ENCODE results near the gene VAMP5. TPM values are rescaled to one million over a fixed set of nuclear protein-coding genes. Genes with fewer than 3 reads are reported as not detected.
"Not testable (repeated sequence)": the region's sequence is repeated elsewhere in the genome, so short reads cannot be mapped to it uniquely, and the experiment has no call there.

The VAMP5 gene
- total and polyA plus RNA-seq, 12 donors: 25.8 to 146 (median 39.4) TPM

DNA sequence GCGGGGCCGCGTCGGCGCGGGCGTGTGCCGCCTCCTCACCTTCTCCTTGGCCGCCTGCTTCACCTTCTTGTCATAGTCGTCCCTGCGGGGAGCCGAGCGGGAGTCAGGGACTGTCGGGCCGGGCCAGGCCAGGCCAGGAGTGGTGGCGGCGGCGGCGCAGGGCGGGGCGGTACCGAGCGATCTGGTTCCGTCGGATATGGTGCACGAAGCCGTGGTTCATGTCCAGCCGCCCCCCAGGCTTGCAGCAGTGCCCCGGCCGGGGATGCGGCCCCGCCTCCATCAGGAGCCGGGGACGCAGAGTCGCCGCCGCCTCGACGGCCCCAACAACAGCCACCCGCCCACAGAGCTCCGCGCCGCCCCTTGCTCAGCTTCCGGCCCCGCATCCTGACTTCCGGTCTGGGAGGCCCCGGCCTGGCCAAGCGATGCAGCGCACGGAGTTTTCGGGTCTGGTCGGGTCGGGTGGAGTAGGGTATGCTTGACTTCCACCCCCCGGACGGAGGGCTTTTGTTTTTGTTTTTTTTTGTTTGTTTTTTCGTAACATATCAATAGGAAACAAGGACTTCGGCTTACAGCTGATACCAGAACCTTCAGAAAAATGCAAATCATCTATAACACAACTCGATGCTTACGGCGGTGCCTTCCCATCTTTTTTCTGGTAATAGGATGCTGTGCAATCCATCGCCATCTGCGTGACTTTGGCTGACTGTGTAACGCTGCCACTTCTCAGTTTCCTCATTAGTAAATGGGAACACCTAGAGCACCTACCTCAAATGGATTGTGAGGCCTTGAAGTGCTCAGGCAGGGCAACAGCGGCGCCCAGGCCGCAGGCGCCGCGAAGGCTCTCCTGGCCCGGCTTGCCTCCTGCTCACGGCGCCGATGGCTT lies 27.7 kb downstream of the VAMP5 start, which contains the start of gene C2orf68:
C2orf68 (minus strand) TSS at position 362 of the 883 bp plus-strand sequence; CDS start at position 280, 82 bp downstream.
- no peaks in the 10 kb centered on the region for H3K9me3 ChIP-seq
- TF ChIP-seq, protein P1, sequence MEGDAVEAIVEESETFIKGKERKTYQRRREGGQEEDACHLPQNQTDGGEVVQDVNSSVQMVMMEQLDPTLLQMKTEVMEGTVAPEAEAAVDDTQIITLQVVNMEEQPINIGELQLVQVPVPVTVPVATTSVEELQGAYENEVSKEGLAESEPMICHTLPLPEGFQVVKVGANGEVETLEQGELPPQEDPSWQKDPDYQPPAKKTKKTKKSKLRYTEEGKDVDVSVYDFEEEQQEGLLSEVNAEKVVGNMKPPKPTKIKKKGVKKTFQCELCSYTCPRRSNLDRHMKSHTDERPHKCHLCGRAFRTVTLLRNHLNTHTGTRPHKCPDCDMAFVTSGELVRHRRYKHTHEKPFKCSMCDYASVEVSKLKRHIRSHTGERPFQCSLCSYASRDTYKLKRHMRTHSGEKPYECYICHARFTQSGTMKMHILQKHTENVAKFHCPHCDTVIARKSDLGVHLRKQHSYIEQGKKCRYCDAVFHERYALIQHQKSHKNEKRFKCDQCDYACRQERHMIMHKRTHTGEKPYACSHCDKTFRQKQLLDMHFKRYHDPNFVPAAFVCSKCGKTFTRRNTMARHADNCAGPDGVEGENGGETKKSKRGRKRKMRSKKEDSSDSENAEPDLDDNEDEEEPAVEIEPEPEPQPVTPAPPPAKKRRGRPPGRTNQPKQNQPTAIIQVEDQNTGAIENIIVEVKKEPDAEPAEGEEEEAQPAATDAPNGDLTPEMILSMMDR (IDR thresholded peaks at IDR 0.05): peak in 1 of 9 donors; percentile 11
- intact Hi-C loops (cut with DNase I): loop anchor here in 2 of 10 donors (5.0 to 10.0 kb wide), 2 partner anchors 47 to 50 kb away; partner anchors contain the start of gene GGCX (in 2 of the 2)
- H3K27ac ChIP-seq: peak within 1 kb of the TSS; percentile 57 to 94 (median 90)
- peaks cover 0 to 32% (median 0%) of the 10 kb centered on the region in 9 donors for H3K36me3 ChIP-seq
- H3K4me1 ChIP-seq: peaks cover 5 to 63% (median 33%) of the 10 kb centered on the region in 9 donors
- no peaks in the 10 kb centered on the region for H3K27me3 ChIP-seq
- ATAC-seq: peak; percentile 86 to 88 (median 88)
- 6 to 9% methylated on average over 73 of the region's 73 CpGs for WGBS, 2 donors
- DNase-seq: peak; percentile 93
- H3K4me3 ChIP-seq: peak within 1 kb of the TSS; percentile 69 to 98 (median 88)

DNA sequence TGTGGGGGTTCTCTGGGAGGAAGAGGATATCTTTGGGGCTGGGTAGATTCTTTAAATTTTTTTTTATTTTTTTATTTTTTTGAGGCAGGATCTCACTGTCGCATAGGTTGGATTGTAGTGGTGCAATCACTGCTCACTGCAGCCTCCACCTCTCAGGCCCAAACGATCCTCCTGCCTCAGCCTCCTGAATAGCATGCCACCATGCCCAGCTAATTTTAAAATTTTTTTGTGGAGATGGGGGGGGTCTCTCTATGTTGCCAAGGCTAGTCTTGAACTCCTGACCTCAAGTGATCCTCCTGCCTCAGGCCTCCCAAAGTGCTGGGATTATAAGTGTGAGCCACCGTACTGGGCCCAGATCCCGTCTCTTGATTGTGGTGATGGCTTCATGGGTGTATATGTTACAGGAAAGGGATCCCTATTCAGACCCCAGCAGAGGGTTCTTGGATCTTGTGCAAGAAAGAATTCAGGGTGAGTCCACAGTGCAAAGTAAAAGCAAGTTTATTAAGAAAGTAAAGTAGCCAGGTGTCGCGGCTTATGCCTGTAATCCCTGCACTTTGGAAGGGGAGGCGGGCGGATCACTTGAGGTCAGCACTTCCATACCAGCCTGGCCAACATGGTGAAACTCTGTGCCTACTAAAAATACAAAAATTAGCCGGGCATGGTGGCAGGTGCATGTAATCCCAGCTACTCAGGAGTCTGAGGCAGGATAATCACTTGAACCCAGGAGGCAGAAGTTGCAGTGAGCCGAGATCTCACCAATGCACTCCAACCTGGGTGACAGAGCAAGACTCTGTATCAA lies 29.7 kb downstream of the VAMP5 start:
- intact Hi-C loops (cut with DNase I): loop anchor here in 2 of 10 donors (5.0 to 10.0 kb wide), 2 partner anchors 49 to 52 kb away; partner anchors contain the start of gene GGCX (in 2 of the 2)
- DNase-seq: no peak
- Histone ChIP-seq H3K9me3 (no peaks in the 10 kb centered on the region), H3K27ac (no peak overlapping the region), H3K4me3 (no peak overlapping the region), H3K27me3 (no peaks in the 10 kb centered on the region), H3K36me3 (peaks cover 0 to 27% (median 0%) of the 10 kb centered on the region in 9 donors), H3K4me1 (peaks cover 10 to 60% (median 40%) of the 10 kb centered on the region in 9 donors)
- 91% methylated on average over 10 of the region's 10 CpGs for WGBS, 2 donors
- TF ChIP-seq, protein P1 (IDR thresholded peaks at IDR 0.05): no peak
- ATAC-seq: no peak

DNA sequence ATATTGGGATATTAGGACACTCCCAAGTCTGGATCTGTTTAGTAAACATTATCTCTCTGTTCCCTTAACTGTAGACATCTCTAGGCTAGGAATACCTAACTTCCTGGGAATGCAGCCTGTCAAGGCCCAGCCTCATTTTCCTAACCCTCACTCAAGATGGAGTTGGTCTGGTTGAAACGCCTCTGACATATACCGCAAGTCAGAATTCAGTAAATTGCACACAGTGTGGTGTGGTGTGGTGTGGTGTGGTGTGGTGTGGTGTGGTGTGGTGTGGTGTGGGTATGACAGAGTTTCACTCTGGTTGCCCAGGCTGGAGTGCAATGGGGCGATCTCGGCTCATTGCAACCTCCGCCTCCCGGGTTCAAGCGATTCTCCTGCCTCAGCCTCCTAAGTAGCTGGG lies 30.5 kb downstream of the VAMP5 start:
- WGBS, 2 donors: 96 to 98% methylated on average over 7 of the region's 7 CpGs
- H3K9me3 ChIP-seq, DNase-seq, H3K4me3 ChIP-seq, ATAC-seq, H3K27ac ChIP-seq, H3K27me3 ChIP-seq: not testable (repeated sequence)
- intact Hi-C loops (cut with DNase I): loop anchor here in 2 of 10 donors (5.0 to 10.0 kb wide), 2 partner anchors 50 to 52 kb away; partner anchors contain the start of gene GGCX (in 2 of the 2)
- H3K4me1 ChIP-seq: peaks cover 10 to 56% (median 40%) of the 10 kb centered on the region in 9 donors
- H3K36me3 ChIP-seq: peaks cover 0 to 28% (median 0%) of the 10 kb centered on the region in 9 donors

DNA sequence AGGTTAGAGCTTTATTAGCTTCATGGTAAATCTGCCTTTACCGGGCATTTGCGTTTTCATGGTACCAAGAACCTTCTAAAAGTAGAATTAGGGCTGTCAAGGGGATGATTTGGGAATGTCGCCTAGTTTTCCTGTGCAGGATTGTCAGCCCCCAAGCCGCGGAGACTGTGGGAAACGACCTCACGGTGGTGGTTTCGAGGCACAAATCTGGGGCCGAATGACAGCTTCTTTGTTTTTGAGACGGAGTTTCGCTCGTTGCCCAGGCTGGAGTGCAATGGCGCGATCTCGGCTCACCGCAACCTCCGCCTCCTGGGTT lies 31.1 kb downstream of the VAMP5 start:
- ATAC-seq (no peak), DNase-seq (no peak)
- Histone ChIP-seq H3K36me3 (peaks cover 0 to 30% (median 1%) of the 10 kb centered on the region in 9 donors), H3K27ac (peak overlapping the region in 9 of 10 donors; percentile 82 to 95 (median 89)), H3K27me3 (no peaks in the 10 kb centered on the region), H3K9me3 (no peaks in the 10 kb centered on the region), H3K4me3 (peak overlapping the region in 8 of 10 donors; percentile 72 to 100 (median 89)), H3K4me1 (peaks cover 10 to 51% (median 36%) of the 10 kb centered on the region in 9 donors)
- TF ChIP-seq, protein P1 (IDR thresholded peaks at IDR 0.05): no peak
- WGBS, 2 donors: 85 to 90% methylated on average over 17 of the region's 17 CpGs
- intact Hi-C loops (cut with DNase I): loop anchor here in 1 of 10 donors (10.0 kb wide), 1 partner anchor 51 kb away; the partner anchor contains the start of gene GGCX

DNA sequence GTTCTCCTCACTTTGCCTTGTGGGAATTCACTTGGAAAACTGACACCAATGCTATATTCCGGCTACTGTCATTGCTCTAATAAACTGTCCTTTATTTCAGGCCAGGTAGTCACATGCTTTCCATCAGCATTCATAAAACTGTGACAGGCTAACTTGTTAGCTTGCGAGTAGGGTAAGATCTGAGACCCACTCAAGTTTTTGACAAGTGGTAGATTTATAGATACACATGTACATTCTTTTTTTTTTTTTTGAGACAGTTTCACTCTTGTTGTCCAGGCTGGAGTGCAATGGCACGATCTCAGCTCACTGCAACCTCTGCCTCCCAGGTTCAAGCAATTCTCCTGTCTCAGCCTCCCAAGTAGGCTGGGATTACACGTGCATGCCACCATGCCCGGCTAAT lies 33.5 kb downstream of the VAMP5 start:
- Histone ChIP-seq H3K4me3 (peak overlapping the region in 4 of 10 donors; percentile 72 to 100 (median 94)), H3K4me1 (peaks cover 10 to 37% (median 22%) of the 10 kb centered on the region in 9 donors), H3K36me3 (peaks cover 0 to 52% (median 19%) of the 10 kb centered on the region in 9 donors)
- intact Hi-C loops (cut with DNase I): loop anchor here in 2 of 10 donors (2.0 to 10.0 kb wide), 2 partner anchors 53 to 57 kb away; partner anchors contain the start of gene GGCX (in 2 of the 2)
- DNase-seq, H3K9me3 ChIP-seq, H3K27me3 ChIP-seq, ATAC-seq, H3K27ac ChIP-seq: not testable (repeated sequence)
- 76 to 80% methylated on average over 5 of the region's 5 CpGs for WGBS, 2 donors

Measured in heart right ventricle (tissue), 16 donors.